Central memory CD4-positive, alpha-beta T cell (primary cell): Measurements from ENCODE around the gene TMTC4.

ENCODE experiments used
- DNase-seq: peaks from one replicate; pipeline ENCODE4 v3.0.0; 2022

Gene TMTC4

DNA sequence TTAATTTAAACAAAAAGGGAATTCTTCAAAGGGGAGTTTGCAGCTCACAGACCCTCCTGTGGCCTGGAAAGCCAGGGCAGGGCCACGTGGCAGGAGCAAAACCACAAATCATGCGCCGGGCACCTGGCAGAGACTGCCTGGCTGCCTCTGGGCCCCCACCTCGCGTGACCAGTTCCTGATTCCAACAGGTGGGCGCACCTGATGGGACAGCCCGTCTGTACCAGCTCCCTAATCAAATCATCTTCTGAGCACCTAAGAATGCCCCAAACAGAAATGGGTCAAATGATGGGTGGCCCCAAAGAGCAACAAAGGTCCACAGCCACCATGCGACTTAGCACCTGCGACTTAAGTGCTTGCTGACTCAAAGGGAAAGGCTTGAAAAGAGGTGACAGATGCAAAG is 9.2 kb downstream of the TMTC4 start:
- no peak for DNase-seq

DNA sequence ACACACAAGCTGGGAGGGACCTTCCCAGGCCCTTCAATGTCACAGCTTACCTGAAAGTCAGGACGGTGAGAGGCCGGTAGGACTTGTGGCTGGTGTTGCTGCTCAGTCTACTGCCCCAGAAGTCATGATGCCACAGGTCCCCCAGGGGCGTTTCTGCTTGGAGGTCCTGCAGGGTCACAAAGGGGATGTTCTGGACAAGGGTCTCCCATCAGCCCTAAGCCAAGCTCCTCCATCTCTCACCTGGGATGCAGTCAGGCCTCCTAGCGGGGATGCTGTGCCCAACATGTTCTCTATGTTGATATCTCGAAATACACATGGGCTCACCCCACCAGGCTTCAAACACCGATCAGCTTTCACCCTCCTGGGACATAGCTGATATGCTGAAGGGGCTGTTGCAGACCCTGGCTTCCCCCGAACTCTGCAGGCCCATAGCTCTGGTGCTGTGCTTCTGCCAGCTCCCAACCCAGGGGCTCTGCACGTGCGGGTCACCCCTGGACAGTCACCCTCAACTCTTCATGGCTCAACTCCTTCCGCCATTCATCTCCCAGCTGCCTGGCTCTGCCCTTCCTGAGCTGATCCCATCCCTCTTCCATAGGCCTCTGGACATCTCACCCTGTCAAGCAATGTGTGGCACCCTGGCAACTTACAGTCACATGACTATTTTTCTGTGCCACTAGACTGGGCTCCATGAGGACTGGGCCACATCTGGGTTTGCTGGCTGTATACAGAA is 10.3 kb downstream of the TMTC4 start:
- no peak for DNase-seq

DNA sequence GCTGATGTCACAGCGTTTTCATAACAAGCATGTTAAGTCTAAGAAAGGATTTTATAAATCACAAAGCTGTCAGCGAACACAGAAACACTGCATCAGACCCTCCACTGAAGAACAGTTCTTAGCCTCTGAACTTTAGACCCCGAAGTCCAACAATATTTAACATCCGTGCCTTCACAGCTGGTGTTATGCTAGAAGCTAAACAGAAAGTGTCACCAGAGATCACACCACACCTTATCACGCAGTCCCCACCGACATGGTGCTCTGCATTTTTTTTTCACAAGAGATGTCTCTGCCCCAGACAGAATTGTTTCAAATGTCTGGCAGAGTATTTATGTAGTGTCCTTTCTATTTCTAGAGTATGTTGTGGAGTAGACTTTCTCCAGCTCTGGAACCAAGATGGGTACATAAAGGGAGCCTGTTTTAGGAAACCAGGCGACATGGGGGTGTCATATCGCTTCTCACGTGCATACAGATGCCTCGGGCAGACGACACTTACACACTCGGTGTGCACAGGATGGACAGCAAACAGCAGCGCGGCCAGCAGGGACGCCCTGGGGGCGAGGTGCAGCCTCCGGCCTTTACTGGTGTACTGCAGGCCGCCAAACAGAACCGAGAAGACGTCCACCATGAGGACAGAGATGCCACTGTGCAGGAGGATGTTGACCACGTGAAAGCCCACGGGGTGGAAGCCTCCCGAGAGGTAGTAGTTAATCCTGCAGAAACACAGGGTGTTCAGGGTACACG is 12.0 kb downstream of the TMTC4 start:
- no peak for DNase-seq

DNA sequence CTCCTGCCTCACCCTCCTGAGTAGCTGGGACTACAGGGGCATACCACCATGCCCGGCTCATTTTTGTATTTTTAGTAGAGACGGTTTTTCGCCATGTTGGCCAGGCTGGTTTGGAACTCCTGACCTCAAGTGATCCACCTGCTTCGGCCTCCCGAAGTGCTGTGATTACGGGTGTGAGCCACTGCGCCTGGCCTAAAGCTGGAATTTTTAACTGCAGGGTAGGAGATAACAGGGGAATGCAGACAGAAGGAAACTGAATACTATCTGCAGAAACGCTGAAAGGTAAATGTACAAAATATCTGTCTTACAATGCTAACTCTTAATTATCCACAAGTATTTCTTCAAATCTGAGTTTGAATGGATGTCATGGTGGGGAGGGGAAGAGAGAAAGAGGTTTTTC is 13.8 kb downstream of the TMTC4 start:
- no peak for DNase-seq

DNA sequence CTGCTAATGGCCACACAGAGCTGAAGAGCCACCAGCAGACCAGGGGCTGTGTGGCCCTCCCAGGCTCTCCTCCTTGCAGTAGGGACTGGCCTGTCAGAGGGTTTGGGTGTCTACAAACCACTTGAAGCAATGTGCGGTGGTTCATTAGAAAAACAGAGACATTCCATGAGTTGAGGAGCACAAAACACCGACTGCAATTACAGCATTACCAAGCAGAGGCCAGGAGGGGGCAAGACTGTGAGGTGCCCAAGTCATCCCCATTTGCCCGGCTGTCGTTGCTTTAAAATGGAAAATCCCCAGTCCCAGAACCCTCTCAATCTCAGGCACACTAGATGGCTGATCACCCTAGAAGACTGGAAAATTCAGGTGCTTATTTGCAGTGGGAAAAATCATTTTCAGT is 15.0 kb downstream of the TMTC4 start:
- DNase-seq: no peak

DNA sequence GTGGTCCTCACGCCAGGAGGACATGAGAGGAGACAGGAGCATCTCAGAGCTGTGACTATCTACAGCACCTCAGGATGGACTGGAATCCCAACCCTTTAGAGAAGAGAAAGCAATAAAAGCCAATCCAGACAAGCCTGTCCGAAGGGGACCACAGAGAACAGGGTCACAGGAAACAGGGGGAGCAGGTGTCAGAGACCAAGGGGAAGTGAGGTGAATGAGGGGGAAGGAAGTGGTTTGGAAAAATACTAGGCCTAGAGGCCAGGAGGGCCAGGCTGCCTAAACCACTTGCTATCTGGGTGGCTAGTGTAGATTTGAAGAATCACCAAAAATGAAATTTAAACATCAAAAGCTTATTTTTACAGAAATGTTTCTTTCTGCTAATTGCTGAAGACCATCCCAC is 16.2 kb downstream of the TMTC4 start:
- peak; percentile 3 for DNase-seq

DNA sequence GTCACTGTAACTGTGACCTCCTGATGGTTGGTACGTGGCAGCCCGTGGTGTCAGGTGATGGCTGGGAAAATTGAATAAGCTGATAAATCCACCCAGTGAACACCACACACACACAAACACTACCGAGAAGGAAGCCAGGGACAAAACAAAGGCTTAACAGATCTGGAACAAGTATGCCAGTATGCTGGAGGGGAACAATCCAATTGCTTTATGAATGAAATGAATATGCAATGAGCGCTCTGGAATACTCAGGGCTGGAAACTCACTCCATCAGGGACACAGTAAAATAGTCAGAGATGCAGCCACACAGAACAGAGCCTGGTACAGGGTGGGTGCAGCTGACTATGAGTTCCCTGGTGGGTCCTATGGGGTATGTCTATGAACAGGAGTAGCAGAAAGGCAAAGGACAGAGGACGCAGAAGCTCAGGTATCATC is 16.7 kb downstream of the TMTC4 start:
- DNase-seq: no peak

DNA sequence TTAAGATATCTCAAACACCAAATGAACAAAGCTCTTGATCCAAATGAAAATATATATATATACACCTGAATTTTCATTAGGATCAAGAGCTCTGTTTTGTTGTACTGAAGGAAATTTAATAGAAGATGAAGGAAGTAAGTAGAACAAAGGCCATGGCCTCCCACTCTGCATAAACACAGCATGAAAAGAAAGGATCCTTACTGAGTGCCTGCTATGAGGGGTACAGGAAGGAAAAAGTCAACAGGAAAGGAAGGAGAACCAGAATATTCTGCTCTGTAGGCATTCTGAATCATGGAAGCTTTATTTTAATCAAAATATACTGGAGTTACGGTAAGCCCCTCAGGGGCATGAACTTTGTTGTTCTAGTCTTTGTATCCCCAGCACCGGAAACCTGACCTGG is 22.1 kb downstream of the TMTC4 start:
- DNase-seq: no peak

DNA sequence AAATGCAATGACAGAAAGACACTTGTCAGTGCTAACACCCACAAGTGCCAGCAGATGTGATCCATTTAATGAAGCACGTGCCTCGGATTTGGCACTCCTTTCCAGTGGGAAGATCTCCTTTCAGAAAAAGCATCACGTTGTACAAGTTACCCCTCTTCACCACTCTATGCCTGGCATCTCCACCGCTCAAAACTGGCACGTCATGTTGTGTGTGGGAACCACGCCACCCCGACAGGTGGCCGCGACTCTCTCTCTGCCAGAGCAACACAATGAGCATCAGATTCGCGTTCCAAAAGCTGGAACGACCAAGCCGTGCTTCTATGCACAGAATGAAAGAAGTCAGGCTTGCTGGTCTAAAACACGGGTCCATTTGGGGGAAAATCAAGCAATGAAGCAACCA is 24.3 kb downstream of the TMTC4 start:
- no peak for DNase-seq

DNA sequence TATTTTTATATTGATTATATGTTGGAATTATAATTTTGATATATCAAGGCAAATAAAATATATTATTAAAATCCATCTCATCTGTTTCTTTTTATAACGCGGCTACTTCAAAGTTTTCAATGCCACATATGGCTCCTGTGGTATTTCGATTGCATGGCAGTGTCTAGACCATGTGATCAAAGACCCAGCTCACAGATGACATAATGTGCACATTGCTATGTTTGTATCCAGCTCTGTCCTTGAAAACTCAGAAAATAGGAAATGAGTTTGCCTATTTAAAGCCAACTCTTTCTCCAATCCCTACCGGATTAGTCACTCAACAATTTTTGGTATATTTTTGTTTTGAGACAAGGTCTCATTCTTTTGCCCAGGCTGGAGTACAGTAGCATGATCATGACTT is 26.2 kb downstream of the TMTC4 start:
- DNase-seq: no peak

DNA sequence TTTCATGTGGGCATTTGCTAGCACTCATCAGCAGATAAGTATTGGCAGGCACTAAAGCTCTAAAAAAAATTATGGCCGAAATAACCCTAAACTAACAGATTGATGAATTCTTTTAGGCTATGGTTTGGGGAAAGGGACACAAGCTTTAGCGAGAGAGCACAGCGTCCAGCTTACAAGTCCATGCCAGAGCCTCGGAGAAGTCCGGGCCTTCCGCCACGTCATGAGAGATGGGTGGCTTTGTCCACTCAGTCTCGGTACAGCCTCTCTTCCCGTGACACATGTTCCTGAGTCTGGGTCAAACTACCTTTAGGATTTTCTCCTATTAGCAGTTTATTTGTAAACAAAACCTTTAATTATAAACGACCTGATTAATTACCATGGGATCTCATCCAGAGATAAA is 27.7 kb downstream of the TMTC4 start:
- no peak for DNase-seq

DNA sequence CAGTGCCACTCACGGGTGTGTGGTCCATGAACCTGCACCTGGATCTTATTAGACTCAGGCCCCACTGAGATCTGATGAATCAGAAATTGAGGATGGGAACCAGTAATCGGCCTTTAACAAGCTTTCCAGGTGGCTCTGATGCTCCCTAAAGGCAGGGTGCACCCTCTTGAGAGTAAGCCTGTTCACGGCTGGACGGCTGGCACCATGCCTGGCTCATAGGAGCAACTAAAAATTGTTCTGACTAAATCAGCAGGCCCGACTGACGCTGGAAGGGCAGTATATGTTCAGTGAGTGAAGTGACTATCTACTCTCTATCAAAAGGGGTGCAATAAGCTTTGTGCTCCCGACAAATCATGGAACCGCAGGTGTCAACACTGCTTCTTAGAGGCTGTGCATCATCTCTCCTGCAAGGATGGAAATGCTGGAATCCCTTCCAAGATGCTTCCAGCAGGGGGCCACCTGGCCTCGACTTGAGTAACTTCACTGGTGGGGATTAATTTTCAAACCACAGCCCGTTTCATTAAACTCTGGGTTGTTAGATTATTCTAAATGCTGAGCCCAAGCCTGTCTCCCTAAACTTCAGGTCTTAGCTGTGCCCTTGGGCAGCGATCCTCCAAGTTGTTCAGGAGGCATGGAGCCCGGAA is 28.4 kb downstream of the TMTC4 start:
- DNase-seq: no peak

DNA sequence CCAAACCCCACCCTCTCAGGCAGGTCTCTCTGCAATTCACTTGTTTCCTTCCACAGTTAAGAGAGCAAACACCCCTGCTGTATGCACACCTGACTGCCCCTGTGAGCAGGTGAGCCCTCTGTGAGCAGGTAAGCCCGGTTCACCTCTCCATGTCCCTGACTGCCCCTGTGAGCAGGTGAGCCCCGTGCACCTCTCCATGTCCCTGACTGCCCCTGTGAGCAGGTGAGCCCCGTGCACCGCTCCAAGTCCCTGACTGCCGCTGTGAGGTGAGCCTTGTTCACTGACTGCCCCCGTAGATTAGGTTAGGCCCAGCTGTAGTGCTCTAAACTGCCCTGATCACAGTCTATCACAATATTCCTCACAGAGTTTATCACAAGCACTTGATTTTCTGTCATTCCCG is 29.2 kb downstream of the TMTC4 start:
- DNase-seq: no peak

DNA sequence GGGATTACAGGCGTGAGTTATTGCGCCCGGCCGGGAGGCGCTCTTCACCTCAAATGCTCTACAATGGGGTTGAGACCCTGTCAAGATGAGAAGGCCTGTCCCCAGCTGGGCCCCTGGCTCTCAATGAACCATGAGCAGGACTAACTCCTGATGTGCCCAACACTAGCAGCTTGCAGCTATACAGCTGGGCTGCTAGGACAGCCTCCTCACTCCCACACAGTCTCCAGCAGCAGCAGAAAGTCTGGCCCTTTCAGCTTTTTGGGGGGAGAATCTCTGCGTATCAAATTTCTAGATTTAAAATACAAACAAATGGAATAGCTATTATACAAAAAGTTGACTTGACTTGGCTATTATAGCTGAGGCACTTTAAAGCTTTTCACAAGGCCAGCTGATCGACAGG is 30.2 kb downstream of the TMTC4 start:
- DNase-seq: no peak

DNA sequence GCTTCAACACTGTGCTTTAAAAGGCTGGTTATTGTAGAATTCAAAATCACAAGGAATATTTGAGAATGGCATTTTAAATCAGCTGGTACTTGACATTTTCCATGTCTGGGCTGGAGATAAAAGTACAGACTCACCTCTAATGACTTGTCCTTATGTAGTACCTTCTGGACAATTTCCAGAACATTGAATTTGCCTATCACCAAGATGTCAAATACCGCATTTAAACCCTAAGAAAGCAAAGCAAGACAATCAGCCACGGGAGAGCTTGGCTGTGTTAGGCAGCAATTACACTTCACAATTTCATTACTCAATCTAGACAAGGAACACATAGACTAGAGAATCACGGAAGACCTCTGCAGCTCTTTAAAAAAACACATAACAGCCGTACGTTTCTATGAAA is 36.8 kb downstream of the TMTC4 start:
- DNase-seq: no peak

DNA sequence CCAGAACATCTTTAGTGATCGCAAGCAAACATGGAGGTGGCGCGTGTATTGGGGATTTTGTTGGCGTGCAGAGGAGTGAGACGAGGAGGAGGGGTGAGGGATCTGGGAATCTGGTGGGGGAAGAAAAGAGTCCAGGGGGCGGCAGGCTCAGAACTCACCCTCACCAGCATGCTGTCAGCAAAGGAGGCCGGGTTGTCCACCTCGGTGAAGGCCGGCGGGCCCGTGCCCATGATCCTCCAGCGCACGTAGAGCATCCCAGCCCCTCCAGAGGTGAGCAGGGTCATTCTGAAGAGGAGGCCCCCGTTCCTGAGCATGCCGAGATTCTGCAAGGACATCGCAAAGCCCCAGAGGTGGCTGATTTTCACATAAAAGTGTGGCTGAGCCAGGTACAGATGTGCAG is 37.2 kb downstream of the TMTC4 start:
- DNase-seq: no peak

DNA sequence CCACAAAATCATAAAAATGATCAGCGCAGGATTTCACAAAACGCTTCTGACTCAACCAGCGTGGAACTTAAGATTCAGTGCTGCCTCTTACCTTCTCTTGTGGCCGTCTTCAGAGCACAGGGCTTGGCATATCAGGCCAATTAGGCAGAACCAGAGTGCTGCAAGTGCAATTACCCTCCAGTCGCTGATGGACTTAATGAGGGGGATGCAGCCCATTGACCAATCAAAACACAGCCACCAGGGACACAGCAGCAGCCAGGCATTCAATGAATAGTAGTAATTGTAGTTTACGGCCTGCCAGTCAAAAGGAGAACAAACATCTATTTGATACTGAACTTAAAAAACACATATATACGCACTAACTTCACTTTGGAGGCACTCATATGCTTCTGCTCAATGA is 38.2 kb downstream of the TMTC4 start:
- DNase-seq: no peak

DNA sequence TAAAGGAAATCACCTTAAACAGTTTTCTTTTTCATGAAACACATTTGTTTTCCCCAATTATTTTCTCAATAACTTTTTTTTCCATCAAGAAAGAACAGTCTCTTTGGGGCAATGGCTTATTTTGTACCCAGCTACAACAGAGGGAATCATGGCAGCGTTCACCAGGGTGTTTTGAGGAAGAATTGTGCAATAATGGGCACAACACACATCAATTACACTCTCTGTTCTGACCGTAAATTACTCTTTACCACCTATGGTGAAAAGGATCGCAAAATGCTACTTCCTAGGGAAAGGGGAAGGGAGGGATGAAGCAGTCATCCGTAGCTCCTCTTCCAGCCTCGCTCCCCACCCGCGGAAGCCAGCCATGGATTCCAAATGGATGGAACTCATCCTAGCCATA is 38.6 kb downstream of the TMTC4 start:
- no peak for DNase-seq

DNA sequence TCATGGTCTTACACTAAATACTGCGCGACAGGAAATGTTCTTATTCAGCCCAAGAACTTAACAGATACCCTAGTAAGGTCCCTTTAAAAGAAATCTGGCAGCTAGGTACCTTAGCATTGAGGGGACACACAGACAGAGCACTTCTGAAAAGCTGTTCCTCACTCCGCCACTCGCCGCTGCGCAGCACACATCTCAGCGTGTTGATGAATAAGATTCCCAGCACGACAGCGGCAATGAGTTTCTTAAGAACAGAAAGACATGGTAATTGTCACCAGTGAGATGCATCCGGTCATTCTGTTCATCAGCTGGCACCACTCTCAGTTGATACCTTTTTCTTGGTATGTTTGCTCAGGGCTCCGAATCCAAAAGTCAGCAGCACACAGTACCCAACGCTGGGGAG is 39.9 kb downstream of the TMTC4 start:
- no peak for DNase-seq

DNA sequence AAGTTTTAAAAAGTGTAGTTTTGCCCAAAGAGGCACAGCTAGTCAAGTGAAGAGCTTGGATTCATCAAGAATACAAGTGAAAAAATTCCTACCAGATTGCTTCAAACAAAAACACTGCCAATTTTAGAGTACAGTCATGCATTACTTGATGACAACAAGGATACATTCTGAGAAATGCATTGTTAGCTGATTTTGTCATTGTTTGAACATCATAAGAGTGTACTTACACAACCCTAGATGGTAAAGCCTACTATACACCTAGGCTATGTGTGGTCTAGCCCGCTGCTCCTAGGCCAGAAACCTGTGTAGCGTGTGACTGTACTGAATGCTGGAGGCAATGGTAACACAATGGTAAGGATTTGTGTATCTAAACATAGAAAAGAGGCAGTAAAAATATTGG is 41.1 kb downstream of the TMTC4 start:
- no peak for DNase-seq

DNA sequence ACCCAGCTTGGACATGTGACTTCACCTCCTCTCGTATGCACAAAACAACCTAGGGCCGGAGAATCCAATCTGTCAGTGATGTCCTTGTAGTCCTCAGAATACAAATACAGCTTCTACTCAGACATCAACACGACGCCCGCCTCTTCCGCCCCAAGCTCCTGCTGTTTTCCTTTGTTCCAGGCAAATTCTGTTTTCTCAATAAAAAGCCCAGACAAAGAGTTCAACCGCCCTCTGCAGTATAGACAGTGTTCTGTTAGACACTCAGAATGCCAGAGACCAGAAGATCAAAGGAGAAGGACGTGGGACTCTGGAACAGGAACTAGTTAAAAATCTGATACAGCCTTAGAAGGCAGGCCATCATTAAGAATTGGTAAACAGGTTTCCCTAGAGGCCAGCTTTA is 44.0 kb downstream of the TMTC4 start:
- DNase-seq: no peak

DNA sequence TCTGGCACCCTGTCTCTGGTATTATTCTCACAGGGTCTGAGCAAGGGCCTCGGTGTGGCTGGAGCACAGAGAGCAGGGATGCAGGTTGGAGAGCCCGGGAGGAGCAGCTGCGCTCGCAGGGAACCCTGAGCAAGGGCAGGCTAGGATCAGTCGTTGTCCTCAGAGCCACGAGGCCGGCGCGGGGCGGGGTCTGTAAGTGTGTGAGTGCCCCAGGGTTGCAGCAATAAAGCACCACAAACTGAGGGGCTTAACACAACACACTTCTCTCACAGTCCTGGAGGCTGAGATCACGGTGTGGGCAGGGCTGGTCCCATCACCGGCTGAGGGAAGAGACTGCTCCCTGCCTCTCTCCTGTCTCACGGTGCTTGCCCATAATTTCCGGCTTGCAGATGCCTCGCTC is 47.5 kb downstream of the TMTC4 start:
- no peak for DNase-seq

DNA sequence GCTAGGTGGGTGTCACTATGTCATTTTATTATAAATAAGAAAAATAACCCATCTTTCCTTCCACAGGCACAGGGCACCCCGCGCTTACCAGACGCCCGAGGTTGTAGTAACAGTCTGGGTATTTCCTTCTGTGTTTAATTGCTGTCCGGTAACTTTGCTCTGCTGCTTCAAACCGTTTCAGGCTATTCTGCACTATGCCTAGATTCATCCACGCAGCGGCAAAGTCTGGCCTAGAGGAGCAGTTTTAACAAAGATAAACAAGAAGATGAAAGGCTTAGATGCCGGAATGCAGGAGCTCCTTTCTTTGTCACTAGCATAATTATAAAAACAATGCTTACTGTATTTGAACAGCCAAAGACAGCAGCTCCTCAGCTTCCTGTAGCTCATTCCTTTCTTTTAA is 49.1 kb downstream of the TMTC4 start:
- DNase-seq: no peak

DNA sequence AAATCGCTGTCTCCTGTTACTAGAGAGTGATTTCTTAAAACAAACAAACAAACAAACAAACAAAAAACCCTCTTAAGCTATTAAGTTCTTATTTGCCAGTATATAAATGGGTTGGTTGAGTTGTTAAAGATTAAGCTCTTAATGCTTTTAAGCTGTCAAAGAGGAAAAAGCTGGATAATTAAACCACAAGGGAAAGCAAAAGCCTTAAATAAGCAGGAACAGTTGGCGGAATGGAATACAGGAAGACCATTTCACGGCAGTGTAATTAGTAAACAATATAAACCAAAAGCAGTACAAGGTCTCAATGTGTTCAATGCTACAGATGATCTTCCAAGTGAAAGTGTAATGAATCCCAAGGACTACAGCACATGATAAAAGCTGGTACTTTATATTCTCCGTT is 53.8 kb downstream of the TMTC4 start:
- no peak for DNase-seq
